ENCODE results near the gene SLC30A1.

Gene SLC30A1

DNA sequence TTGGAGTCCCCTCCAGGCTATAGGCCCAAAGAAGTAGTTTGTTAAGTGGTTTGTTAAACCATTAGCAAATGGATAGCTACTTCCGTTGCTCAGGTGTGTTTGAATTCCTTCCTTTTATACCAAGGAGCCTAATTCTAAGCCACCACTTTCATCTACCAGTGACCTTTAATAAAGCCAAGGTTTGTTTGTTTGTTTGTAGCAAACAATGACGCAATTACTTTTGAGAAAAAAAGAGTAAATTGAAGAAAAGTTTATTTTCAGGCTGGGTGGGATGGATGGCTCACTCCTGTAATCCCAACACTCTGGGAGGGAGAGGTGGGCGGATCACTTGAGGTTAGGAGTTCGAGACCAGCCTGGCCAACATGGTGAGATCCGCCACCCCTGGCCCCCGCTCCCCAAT lies 56.2 kb downstream of the SLC30A1 start:
- no peak for DNase-seq (ENCODE audit: low read depth in 2 of 2)
